DND-41 (cell line): ENCODE measurements around the gene ANKMY1.

Source experiments
- CTCF ChIP-seq: IDR thresholded peaks from 2 replicates; pipeline ENCODE4 v1.5.1; 2012; ENCODE audit warnings: borderline replicate concordance, low read length, moderate library complexity, mild to moderate bottlenecking; ENCODE audit not compliant: poor library complexity, severe bottlenecking; ENCODE audit errors: extremely low read depth
- EZH2 ChIP-seq: IDR thresholded peaks from 3 replicates; pipeline ENCODE4 v1.6.1; 2012; ENCODE audit warnings: borderline replicate concordance, low read depth, mild to moderate bottlenecking, moderate library complexity, low read length, inconsistent platforms; ENCODE audit not compliant: severe bottlenecking

- TF ChIP-seq CTCF (peak; percentile 80), EZH2 (no peak)
These were observed 8.7 kb upstream of the ANKMY1 start for GRCh38 chr2:240566203-240567136.
